ENCODE results near the gene IMPDH1. TPM values are rescaled to one million over a fixed set of nuclear protein-coding genes. Genes with fewer than 3 reads are reported as not detected.
A peak's percentile ranks its signal among the peaks of the same experiment; 100 is the strongest.

Gene IMPDH1
- total and polyA plus RNA-seq, 12 donors: 9.3 to 32.8 (median 17.1) TPM

DNA sequence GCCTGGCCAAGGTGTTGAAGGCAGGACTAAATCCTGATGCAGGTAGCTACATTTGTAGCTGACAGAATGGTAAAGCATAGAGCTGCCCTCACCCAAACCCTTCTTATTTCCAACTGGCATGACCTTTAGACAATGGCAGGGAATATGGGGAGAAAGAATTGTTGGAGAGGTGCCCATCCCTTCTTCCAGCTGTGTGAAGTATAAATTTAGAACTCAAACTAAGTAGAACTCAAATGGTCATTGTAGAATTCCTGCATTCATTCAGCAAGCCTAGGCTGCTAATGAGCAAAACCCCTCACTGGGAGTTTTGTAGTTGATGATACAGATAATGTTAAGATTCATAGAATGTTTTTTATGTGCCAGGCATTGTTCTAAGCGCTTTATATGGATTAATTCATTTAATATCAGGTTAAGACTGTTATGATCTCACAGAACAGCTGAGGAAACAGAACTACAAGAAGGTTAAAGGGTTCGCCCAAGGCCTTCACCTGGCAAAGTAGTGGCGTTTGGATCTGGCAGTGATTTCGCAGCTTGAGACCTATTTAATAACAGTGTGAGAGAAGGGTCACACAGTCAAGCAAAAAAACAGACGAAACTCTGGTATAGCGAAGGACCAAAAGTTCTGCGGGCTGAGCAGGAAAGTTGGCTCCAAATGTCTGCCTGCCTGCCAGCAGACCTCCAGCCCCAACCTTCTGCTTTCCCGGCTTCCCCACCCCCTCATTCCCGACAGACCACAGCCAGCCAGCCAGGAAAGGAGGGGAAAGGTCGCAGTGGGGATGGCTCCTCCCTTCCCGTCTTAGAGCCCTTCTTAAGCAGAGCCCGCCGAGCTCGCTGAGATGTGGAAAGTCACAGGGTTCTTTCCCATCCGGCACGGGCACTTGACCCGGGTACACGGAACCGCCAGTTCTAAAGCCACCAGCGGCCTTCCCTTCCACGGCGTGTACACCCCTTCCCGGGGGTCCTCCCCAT lies 44.3 kb upstream of the IMPDH1 start:
- Histone ChIP-seq H3K4me1 (peaks cover 9 to 57% (median 38%) of the 10 kb centered on the region in 9 donors), H3K27me3 (no peaks in the 10 kb centered on the region), H3K27ac (peak overlapping the region; percentile 86 to 98 (median 94)), H3K36me3 (peaks cover 0 to 17% (median 0%) of the 10 kb centered on the region in 9 donors), H3K4me3 (peak overlapping the region in 8 of 10 donors; percentile 4 to 97 (median 78)), H3K9me3 (no peaks in the 10 kb centered on the region)
- intact Hi-C loops (cut with DNase I): no loop called here
- 10 to 12% methylated on average over 22 to 23 of the region's 23 CpGs for WGBS, 2 donors
- DNase-seq (peak; percentile 86 to 92), ATAC-seq (peak; percentile 83 to 92 (median 88))
- TF ChIP-seq, protein P1, sequence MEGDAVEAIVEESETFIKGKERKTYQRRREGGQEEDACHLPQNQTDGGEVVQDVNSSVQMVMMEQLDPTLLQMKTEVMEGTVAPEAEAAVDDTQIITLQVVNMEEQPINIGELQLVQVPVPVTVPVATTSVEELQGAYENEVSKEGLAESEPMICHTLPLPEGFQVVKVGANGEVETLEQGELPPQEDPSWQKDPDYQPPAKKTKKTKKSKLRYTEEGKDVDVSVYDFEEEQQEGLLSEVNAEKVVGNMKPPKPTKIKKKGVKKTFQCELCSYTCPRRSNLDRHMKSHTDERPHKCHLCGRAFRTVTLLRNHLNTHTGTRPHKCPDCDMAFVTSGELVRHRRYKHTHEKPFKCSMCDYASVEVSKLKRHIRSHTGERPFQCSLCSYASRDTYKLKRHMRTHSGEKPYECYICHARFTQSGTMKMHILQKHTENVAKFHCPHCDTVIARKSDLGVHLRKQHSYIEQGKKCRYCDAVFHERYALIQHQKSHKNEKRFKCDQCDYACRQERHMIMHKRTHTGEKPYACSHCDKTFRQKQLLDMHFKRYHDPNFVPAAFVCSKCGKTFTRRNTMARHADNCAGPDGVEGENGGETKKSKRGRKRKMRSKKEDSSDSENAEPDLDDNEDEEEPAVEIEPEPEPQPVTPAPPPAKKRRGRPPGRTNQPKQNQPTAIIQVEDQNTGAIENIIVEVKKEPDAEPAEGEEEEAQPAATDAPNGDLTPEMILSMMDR (IDR thresholded peaks at IDR 0.05): no peak

DNA sequence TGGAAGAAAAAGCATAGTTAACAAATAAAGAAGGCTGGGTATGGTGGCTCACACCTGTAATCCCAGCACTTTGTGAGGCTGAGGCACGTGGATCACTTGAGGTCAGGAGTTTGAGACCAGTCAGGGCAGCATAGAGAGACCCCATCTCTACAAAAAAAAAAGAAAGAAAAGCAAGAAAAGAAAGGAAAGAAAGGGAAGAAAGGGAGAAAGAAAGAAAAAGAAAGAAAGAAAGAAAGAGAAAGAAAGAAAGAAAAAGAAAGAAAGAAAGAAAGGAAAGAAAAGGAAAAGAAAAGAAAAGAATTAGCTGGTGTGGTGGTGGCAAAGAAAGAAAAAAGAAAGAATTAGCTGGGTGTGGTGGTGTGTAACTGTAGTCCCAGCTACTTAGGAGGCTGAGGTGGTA lies 42.8 kb upstream of the IMPDH1 start:
- Histone ChIP-seq H3K4me3 (no peak overlapping the region), H3K4me1 (peaks cover 9 to 46% (median 35%) of the 10 kb centered on the region in 9 donors), H3K27me3 (no peaks in the 10 kb centered on the region), H3K36me3 (peaks cover 0 to 6% (median 0%) of the 10 kb centered on the region in 9 donors), H3K27ac (peak overlapping the region in 6 of 10 donors; percentile 87 to 98 (median 94)), H3K9me3 (no peaks in the 10 kb centered on the region)
- no peak for ATAC-seq
- intact Hi-C loops (cut with DNase I): no loop called here
- DNase-seq: no peak
- WGBS, 2 donors: 78 to 84% methylated on average over 1 of the region's 1 CpG
- TF ChIP-seq, protein P1 (IDR thresholded peaks at IDR 0.05): no peak

DNA sequence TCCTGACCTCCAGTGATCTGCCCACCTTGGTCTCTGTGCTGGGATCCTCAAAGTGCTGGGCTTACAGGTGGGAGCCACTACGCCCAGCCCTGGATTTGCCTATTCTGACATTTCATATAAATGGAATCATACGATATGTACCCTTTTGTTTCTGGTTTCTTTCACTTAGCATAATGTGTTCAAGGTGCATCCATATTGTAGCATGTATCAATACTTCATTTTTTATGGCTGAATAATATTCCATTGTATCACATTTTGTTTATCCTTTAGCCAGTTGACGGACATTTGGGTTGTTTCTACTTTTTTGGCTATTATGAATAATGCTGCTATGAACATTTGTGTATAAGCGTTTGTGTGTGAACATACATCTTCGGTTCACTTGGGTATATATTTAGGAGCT lies 41.1 kb upstream of the IMPDH1 start:
- DNase-seq (no peak), ATAC-seq (no peak)
- Histone ChIP-seq H3K4me1 (peaks cover 9 to 34% (median 23%) of the 10 kb centered on the region in 9 donors), H3K27ac (peak overlapping the region in 9 of 10 donors; percentile 9 to 98 (median 41)), H3K27me3 (no peaks in the 10 kb centered on the region), H3K4me3 (no peak overlapping the region), H3K36me3 (no peaks in the 10 kb centered on the region), H3K9me3 (no peaks in the 10 kb centered on the region)
- TF ChIP-seq, protein P1 (IDR thresholded peaks at IDR 0.05): no peak
- intact Hi-C loops (cut with DNase I): no loop called here
- WGBS, 2 donors: 94 to 97% methylated on average over 5 of the region's 5 CpGs

DNA sequence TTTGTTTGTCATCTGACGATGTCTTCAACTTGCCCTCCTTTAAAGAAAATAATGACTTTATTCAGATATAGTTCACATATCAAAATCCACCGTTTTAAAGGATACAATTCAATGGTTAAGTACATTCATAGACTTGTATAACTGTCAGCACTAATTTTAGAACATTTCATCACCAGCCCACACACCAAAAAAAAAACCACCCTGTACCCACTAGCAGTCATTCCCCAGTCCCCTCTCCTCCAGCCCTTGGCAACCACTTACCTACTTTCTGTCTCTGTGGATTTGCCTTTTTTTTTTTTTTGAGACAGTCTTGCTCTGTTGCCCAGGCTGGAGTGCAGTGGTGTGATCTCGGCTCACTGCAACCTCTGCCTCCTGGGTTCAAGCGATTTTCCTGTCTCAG lies 40.6 kb upstream of the IMPDH1 start:
- peaks cover 9 to 32% (median 23%) of the 10 kb centered on the region in 9 donors for H3K4me1 ChIP-seq
- DNase-seq: no peak
- H3K27ac ChIP-seq: peak overlapping the region in 9 of 10 donors; percentile 9 to 53 (median 41)
- H3K9me3 ChIP-seq: no peaks in the 10 kb centered on the region
- ATAC-seq: peak in 2 of 8 donors; percentile 23 to 38
- 54% methylated on average over 4 of the region's 4 CpGs for WGBS, 2 donors
- H3K27me3 ChIP-seq: no peaks in the 10 kb centered on the region
- TF ChIP-seq, protein P1 (IDR thresholded peaks at IDR 0.05): no peak
- H3K36me3 ChIP-seq: no peaks in the 10 kb centered on the region
- H3K4me3 ChIP-seq: no peak overlapping the region
- intact Hi-C loops (cut with DNase I): no loop called here
